NB4 (cell line): ENCODE results near the gene CDH4.

Experiments used
- MYC ChIP-seq: IDR thresholded peaks from 2 replicates; pipeline ENCODE4 v1.6.1; 2011; ENCODE audit warnings: low read depth, low read length
- POLR2A ChIP-seq: IDR thresholded peaks from 2 replicates; pipeline ENCODE4 v1.6.1; 2011; ENCODE audit warnings: mild to moderate bottlenecking; ENCODE audit not compliant: insufficient read length; ENCODE audit errors: extremely low read depth
- TF ChIP-seq, protein P1 (sequence below): IDR thresholded peaks from one replicate; pipeline ENCODE4 v1.5.1; 2012; ENCODE audit warnings: low read depth, low read length

GRCh38 chr20:61769286-61769832 lies 517.3 kb downstream of the CDH4 start:
- TF ChIP-seq POLR2A (no peak), MYC (no peak)
- TF ChIP-seq, protein P1, sequence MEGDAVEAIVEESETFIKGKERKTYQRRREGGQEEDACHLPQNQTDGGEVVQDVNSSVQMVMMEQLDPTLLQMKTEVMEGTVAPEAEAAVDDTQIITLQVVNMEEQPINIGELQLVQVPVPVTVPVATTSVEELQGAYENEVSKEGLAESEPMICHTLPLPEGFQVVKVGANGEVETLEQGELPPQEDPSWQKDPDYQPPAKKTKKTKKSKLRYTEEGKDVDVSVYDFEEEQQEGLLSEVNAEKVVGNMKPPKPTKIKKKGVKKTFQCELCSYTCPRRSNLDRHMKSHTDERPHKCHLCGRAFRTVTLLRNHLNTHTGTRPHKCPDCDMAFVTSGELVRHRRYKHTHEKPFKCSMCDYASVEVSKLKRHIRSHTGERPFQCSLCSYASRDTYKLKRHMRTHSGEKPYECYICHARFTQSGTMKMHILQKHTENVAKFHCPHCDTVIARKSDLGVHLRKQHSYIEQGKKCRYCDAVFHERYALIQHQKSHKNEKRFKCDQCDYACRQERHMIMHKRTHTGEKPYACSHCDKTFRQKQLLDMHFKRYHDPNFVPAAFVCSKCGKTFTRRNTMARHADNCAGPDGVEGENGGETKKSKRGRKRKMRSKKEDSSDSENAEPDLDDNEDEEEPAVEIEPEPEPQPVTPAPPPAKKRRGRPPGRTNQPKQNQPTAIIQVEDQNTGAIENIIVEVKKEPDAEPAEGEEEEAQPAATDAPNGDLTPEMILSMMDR, result no peak
